AG04450 (cell line): ENCODE results near the gene LRP5. TPM values are rescaled to one million over a fixed set of nuclear protein-coding genes. Genes with fewer than 3 reads are reported as not detected.

ENCODE experiments used
- CTCF ChIA-PET: fragments of 300-600, 350-600 bp; formaldehyde crosslinking; extraction: SDS; loops from one replicate; lab custom pipeline; 2022; ENCODE audit warnings: antibody characterized with exemption, inconsistent platforms; lab: Charles Lee
- POLR2A ChIA-PET: fragments of 350-600 bp; formaldehyde crosslinking; extraction: SDS; loops from one replicate; lab custom pipeline; 2021; ENCODE audit warnings: antibody characterized with exemption, inconsistent platforms; lab: Yijun Ruan, JAX
- DNase-seq: peaks from one replicate; pipeline ENCODE4 v3.0.0-alpha.2; 2011; ENCODE audit warnings: low read depth, low spot score
- H3K27ac ChIP-seq: one replicate; pipeline ENCODE4 v1.5.1; 2012; ENCODE audit warnings: low read depth, low read length, control low read depth
- H3K27me3 ChIP-seq: one replicate; pipeline ENCODE4 v1.6.0; 2012; ENCODE audit warnings: low read length; ENCODE audit not compliant: control insufficient read depth, insufficient read depth
- H3K4me3 ChIP-seq: 2 replicates; pipeline ENCODE4 v1.5.1; 2011; ENCODE audit warnings: mild to moderate bottlenecking, low read depth, low read length, control low read depth
- H3K9me3 ChIP-seq: 2 replicates; pipeline ENCODE4 v1.5.1; 2012; ENCODE audit warnings: low read length; ENCODE audit not compliant: control insufficient read depth, insufficient read depth
- polyA plus RNA-seq: library from polyadenylated mRNA; depleted of rRNA; stranded (reverse); fragments of >200 nt; gene quantifications from 2 replicates; pipeline ENCODE4 v1.2.3, GENCODE V29; 2011; rRNA removed
- small RNA-seq: library from RNA; depleted of rRNA; stranded (forward); fragments of <200 nt; gene quantifications from one replicate; pipeline ENCODE3, GENCODE V24; 2012; ENCODE audit warnings: low read depth; ENCODE audit not compliant: insufficient read length
- TF ChIP-seq, protein P1 (sequence below): IDR thresholded peaks from 2 replicates; pipeline ENCODE4 v1.5.1; 2011; ENCODE audit warnings: low read depth, low read length, control low read depth, inconsistent platforms

LRP5 gene
- polyA plus RNA-seq, 1 experiment: 4.9 TPM

DNA sequence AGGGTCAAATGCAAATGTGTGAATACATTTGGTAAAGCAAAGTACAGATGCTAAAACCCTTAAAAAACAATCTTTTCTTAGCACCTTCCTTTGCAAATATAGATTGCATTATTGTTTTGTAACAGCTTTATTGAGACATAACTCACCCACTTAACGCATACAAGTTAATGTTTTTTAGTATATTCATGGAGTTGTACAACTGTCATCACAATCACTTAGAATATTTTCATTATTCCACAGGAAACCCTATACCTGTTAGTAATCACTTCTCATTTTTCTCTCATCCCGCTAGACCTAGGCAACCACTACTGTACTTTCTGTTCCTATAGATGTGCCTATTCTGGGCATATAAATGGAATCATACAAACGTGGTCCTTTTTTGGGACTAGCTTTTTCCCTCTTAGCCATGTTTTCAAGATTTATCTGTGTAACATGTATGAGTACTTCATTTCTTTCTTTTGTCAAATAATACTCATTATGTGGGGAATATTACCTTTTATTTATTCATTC, 182.9 kb downstream of the LRP5 start:
- Histone ChIP-seq H3K27ac (no peak overlapping the region), H3K4me3 (no peak overlapping the region), H3K9me3 (no peaks in the 10 kb centered on the region), H3K27me3 (no peaks in the 10 kb centered on the region)
- POLR2A ChIA-PET: interaction anchor here (0.6 kb wide), 1 partner anchor 39 kb away, joined by 3 read pairs; no protein-coding TSS in a partner anchor
- DNase-seq: no peak
- TF ChIP-seq, protein P1, sequence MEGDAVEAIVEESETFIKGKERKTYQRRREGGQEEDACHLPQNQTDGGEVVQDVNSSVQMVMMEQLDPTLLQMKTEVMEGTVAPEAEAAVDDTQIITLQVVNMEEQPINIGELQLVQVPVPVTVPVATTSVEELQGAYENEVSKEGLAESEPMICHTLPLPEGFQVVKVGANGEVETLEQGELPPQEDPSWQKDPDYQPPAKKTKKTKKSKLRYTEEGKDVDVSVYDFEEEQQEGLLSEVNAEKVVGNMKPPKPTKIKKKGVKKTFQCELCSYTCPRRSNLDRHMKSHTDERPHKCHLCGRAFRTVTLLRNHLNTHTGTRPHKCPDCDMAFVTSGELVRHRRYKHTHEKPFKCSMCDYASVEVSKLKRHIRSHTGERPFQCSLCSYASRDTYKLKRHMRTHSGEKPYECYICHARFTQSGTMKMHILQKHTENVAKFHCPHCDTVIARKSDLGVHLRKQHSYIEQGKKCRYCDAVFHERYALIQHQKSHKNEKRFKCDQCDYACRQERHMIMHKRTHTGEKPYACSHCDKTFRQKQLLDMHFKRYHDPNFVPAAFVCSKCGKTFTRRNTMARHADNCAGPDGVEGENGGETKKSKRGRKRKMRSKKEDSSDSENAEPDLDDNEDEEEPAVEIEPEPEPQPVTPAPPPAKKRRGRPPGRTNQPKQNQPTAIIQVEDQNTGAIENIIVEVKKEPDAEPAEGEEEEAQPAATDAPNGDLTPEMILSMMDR: no peak
- CTCF ChIA-PET: no interaction called here

DNA sequence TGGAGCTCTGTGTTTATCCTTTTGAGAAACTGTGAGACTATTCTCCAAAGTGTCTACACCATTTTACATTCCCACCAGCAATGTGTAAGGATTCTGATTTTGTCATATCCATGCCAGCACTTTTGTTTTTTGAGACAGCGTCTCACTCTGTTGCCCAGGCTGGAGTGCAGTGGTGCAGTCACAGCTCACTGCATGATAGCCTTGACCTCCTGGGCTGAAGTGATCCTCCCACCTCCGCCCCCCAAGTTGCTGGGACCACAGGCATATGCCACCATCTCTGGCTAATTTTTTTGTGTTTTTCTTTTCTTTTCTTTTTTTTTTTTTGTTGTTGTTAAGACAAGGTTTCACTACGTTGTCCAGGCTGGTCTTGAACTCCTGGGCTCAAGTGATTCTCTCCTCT, 183.5 kb downstream of the LRP5 start:
- TF ChIP-seq, protein P1: no peak
- Histone ChIP-seq H3K4me3 (no peak overlapping the region), H3K9me3 (no peaks in the 10 kb centered on the region), H3K27ac (no peak overlapping the region), H3K27me3 (no peaks in the 10 kb centered on the region)
- DNase-seq: no peak
- ChIA-PET CTCF (no interaction called here), POLR2A (interaction anchor here (0.6 kb wide), 1 partner anchor 40 kb away, joined by 3 read pairs; no protein-coding TSS in a partner anchor)

DNA sequence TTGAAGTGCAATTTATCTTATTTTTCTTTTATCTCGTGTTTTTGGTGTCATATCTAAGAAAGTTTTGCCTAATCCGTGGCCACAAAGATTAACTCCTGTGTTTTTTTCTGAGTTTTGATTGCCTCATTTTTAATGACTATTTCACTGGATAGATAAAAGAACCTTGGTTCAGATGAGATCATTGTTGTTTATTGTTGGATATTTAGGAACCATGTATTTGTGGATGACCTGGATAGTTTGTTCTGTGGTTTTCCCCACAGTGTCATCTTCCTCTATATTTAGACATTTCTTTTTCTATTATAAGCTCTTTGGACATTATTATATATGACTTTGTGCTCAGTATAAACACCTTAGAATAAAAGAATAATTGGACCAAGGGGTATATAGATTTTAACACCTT, 185.4 kb downstream of the LRP5 start:
- Histone ChIP-seq H3K9me3 (no peaks in the 10 kb centered on the region), H3K27ac (no peak overlapping the region), H3K27me3 (no peaks in the 10 kb centered on the region), H3K4me3 (no peak overlapping the region)
- DNase-seq: no peak
- CTCF ChIA-PET: no interaction called here
- TF ChIP-seq, protein P1: no peak
- POLR2A ChIA-PET: no interaction called here

DNA sequence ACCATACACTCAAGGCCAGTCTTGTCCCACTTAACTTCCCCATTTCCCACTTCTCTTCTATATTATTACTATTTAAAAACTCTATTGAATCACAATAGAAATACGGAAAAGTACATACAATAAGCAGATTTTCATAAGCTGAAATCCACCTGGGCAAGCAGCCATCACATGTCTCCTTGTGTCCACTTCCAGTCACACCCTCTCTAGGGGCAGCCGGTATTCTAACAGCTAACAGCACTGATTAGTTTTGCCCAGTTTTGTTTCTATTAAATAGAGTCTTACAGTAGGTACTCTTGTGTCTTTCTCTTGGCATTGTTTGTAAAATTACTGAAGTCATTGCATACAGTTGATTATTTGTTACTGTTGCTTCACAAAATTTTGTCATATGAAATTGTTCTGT, 185.9 kb downstream of the LRP5 start:
- no peaks in the 10 kb centered on the region for H3K9me3 ChIP-seq
- no peak for DNase-seq
- no peak overlapping the region for H3K27ac ChIP-seq
- H3K27me3 ChIP-seq: no peaks in the 10 kb centered on the region
- CTCF ChIA-PET: no interaction called here
- POLR2A ChIA-PET: interaction anchor here (1.1 kb wide), 1 partner anchor 38 kb away, joined by 3 read pairs; the partner anchor contains the start of gene PPP6R3
- no peak overlapping the region for H3K4me3 ChIP-seq
- TF ChIP-seq, protein P1: no peak

Small RNA genes within 50 kb of the gene (small RNA-seq; reads per million reads assigned to genes)
- gene NDUFA3P2: not detected

Other genes starting within 250 kb of the LRP5 start
- 11.3 and 12.5 TPM in 2 replicates for gene CHKA, start 191.2 kb upstream of the LRP5 start, polyA plus RNA-seq
- 14.7 and 17.2 TPM in 2 replicates for gene KMT5B, start 99.3 kb upstream of the LRP5 start, polyA plus RNA-seq
- gene C11orf24, start 40.6 kb upstream of the LRP5 start, polyA plus RNA-seq: 39.1 and 58.9 TPM in 2 replicates
- 48.3 and 58.5 TPM in 2 replicates for gene PPP6R3, start 148.2 kb downstream of the LRP5 start, polyA plus RNA-seq